ENCODE results near the gene TMEM218.

Gene TMEM218

DNA sequence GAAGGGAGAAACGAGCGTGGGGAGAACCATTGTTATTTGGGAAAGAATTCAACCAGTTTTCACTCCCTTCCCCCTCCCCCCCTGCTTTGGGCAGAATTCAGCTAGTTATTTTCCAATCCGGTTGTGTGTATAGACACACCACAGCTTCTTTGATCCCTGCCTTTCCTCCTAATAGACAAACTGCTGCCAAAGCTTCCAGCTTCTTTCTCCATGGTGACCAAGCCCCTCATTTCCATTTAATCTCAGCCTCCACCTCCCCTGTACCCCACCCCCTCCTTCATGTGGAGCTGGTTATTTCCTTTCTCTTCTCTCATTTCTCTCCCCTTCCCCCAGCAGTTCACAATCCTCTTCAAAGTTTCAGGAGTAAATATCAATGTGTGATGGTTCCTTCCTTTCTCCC is 28.4 kb upstream of the TMEM218 start:
- TF ChIP-seq CREB5 (CRISPR knock-in tag; IDR thresholded peaks at IDR 0.05; ENCODE audit: low read depth) (no peak), ZNF70 (CRISPR knock-in tag; IDR thresholded peaks at IDR 0.05) (no peak), ESRRG (CRISPR knock-in tag; IDR thresholded peaks at IDR 0.05) (no peak), ZNF565 (CRISPR knock-in tag; conservative IDR thresholded peaks at IDR 0.05; ENCODE audit: low read depth) (no peak), CSRNP3 (CRISPR knock-in tag; IDR thresholded peaks at IDR 0.05) (no peak), TOX (CRISPR knock-in tag; IDR thresholded peaks at IDR 0.05; ENCODE audit: borderline replicate concordance) (no peak), PPARA (CRISPR knock-in tag; IDR thresholded peaks at IDR 0.05; ENCODE audit: borderline replicate concordance) (no peak), TCF4 (CRISPR knock-in tag; IDR thresholded peaks at IDR 0.05; ENCODE audit: borderline replicate concordance) (no peak), ISL1 (CRISPR knock-in tag; IDR thresholded peaks at IDR 0.05) (no peak), OSR1 (CRISPR knock-in tag; IDR thresholded peaks at IDR 0.05) (no peak), TSHZ2 (CRISPR knock-in tag; IDR thresholded peaks at IDR 0.05) (no peak), SNAI2 (CRISPR knock-in tag; IDR thresholded peaks at IDR 0.05) (no peak), ZNF8 (CRISPR knock-in tag; IDR thresholded peaks at IDR 0.05) (no peak), BACH2 (CRISPR knock-in tag; IDR thresholded peaks at IDR 0.05; ENCODE audit: borderline replicate concordance) (no peak)
- ATAC-seq, result no peak

- TF ChIP-seq ESRRG (CRISPR knock-in tag; IDR thresholded peaks at IDR 0.05) (no peak), TCF4 (CRISPR knock-in tag; IDR thresholded peaks at IDR 0.05; ENCODE audit: borderline replicate concordance) (no peak), TOX (CRISPR knock-in tag; IDR thresholded peaks at IDR 0.05; ENCODE audit: borderline replicate concordance) (no peak), PPARA (CRISPR knock-in tag; IDR thresholded peaks at IDR 0.05; ENCODE audit: borderline replicate concordance) (no peak), CREB5 (CRISPR knock-in tag; IDR thresholded peaks at IDR 0.05; ENCODE audit: low read depth) (no peak), GLIS3 (CRISPR knock-in tag; IDR thresholded peaks at IDR 0.05) (no peak), ZNF8 (CRISPR knock-in tag; IDR thresholded peaks at IDR 0.05) (no peak), BACH2 (CRISPR knock-in tag; IDR thresholded peaks at IDR 0.05; ENCODE audit: borderline replicate concordance) (no peak), CSRNP3 (CRISPR knock-in tag; IDR thresholded peaks at IDR 0.05) (no peak), ZNF565 (CRISPR knock-in tag; conservative IDR thresholded peaks at IDR 0.05; ENCODE audit: low read depth) (no peak), OSR1 (CRISPR knock-in tag; IDR thresholded peaks at IDR 0.05) (no peak), ISL1 (CRISPR knock-in tag; IDR thresholded peaks at IDR 0.05) (no peak), ZNF70 (CRISPR knock-in tag; IDR thresholded peaks at IDR 0.05) (no peak), ARNTL (CRISPR knock-in tag; IDR thresholded peaks at IDR 0.05; ENCODE audit: borderline replicate concordance, low read depth) (no peak), SNAI2 (CRISPR knock-in tag; IDR thresholded peaks at IDR 0.05) (no peak), ZFP3 (CRISPR knock-in tag; IDR thresholded peaks at IDR 0.05) (no peak), RARB (CRISPR knock-in tag; IDR thresholded peaks at IDR 0.05) (no peak)
- TF ChIP-seq, protein P1, sequence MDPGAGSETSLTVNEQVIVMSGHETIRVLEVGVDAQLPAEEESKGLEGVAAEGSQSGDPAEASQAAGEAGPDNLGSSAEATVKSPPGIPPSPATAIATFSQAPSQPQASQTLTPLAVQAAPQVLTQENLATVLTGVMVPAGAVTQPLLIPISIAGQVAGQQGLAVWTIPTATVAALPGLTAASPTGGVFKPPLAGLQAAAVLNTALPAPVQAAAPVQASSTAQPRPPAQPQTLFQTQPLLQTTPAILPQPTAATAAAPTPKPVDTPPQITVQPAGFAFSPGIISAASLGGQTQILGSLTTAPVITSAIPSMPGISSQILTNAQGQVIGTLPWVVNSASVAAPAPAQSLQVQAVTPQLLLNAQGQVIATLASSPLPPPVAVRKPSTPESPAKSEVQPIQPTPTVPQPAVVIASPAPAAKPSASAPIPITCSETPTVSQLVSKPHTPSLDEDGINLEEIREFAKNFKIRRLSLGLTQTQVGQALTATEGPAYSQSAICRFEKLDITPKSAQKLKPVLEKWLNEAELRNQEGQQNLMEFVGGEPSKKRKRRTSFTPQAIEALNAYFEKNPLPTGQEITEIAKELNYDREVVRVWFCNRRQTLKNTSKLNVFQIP (CRISPR knock-in tag; IDR thresholded peaks at IDR 0.05; ENCODE audit: borderline replicate concordance, low read depth), result no peak
- no peak for ATAC-seq
These were observed 27.5 kb upstream of the TMEM218 start for GRCh38 chr11:125138966-125139365.

All from SK-N-SH treated with all-trans-retinoic acid at 6 μM for 48 hours (cell line).